Measurements from ENCODE around the gene SEPTIN5.
A peak's percentile ranks its signal among the peaks of the same experiment; 100 is the strongest.
"Not testable (repeated sequence)": the region's sequence is repeated elsewhere in the genome, so short reads cannot be mapped to it uniquely, and the experiment has no call there.

SEPTIN5 gene

GRCh38 chr22:19673660-19674059 lies 40.6 kb upstream of the SEPTIN5 start:
- Mint-ChIP-seq H3K27ac (no peak overlapping the region), H3K9me3 (peaks cover 7% of the 10 kb centered on the region), H3K27me3 (ENCODE audit: low read depth) (peaks cover 8% of the 10 kb centered on the region), H3K36me3 (ENCODE audit: low read depth) (no peaks in the 10 kb centered on the region), H3K4me1 (peaks cover 27% of the 10 kb centered on the region), H3K4me3 (no peak overlapping the region)
- TF ChIP-seq, protein P1, sequence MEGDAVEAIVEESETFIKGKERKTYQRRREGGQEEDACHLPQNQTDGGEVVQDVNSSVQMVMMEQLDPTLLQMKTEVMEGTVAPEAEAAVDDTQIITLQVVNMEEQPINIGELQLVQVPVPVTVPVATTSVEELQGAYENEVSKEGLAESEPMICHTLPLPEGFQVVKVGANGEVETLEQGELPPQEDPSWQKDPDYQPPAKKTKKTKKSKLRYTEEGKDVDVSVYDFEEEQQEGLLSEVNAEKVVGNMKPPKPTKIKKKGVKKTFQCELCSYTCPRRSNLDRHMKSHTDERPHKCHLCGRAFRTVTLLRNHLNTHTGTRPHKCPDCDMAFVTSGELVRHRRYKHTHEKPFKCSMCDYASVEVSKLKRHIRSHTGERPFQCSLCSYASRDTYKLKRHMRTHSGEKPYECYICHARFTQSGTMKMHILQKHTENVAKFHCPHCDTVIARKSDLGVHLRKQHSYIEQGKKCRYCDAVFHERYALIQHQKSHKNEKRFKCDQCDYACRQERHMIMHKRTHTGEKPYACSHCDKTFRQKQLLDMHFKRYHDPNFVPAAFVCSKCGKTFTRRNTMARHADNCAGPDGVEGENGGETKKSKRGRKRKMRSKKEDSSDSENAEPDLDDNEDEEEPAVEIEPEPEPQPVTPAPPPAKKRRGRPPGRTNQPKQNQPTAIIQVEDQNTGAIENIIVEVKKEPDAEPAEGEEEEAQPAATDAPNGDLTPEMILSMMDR (IDR thresholded peaks at IDR 0.05; ENCODE audit: unreplicated experiment in 3 of 3) = no peak

- Mint-ChIP-seq H3K4me3 (peak overlapping the region in 1 of 3 experiments; percentile 17), H3K36me3 (ENCODE audit: low read depth) (no peaks in the 10 kb centered on the region), H3K27me3 (ENCODE audit: low read depth) (peaks cover 12% of the 10 kb centered on the region), H3K4me1 (peaks cover 33% of the 10 kb centered on the region), H3K27ac (peak overlapping the region in 2 of 3 experiments; percentile 67 to 76), H3K9me3 (peaks cover 7% of the 10 kb centered on the region)
- TF ChIP-seq, protein P1 (IDR thresholded peaks at IDR 0.05; ENCODE audit: unreplicated experiment in 3 of 3) = no peak
Observed at GRCh38 chr22:19674129-19674928, 40.0 kb upstream of the SEPTIN5 start.

DNA sequence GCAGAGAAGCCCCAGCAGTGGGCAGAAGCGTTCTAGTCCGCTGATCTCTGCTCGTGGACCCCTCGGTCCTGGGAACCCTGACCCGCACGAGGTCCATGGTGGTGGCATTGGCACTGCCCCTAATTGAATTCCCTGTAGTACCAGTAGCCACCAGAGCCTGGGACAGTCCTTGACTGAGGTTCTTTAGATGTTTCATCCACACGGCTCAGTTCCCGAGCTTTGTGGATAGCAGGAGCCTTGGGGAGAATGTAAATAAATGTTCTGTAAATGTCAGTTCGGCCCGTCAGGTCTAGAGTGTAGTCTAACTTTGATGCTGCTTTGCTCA lies 39.4 kb upstream of the SEPTIN5 start:
- peaks cover 38% of the 10 kb centered on the region for H3K4me1 Mint-ChIP-seq
- no peak overlapping the region for H3K4me3 Mint-ChIP-seq
- TF ChIP-seq, protein P1 (IDR thresholded peaks at IDR 0.05; ENCODE audit: unreplicated experiment in 3 of 3) = no peak
- H3K36me3 Mint-ChIP-seq (ENCODE audit: low read depth) = no peaks in the 10 kb centered on the region
- peak overlapping the region in 1 of 3 experiments; percentile 67 for H3K27ac Mint-ChIP-seq
- peaks cover 7% of the 10 kb centered on the region for H3K9me3 Mint-ChIP-seq
- peaks cover 12% of the 10 kb centered on the region for H3K27me3 Mint-ChIP-seq (ENCODE audit: low read depth)

GRCh38 chr22:19675428-19675827 lies 38.9 kb upstream of the SEPTIN5 start:
- TF ChIP-seq, protein P1 (IDR thresholded peaks at IDR 0.05; ENCODE audit: unreplicated experiment in 3 of 3) = no peak
- Mint-ChIP-seq H3K9me3 (peaks cover 7% of the 10 kb centered on the region), H3K4me1 (peaks cover 40% of the 10 kb centered on the region), H3K36me3 (ENCODE audit: low read depth) (no peaks in the 10 kb centered on the region), H3K4me3 (no peak overlapping the region), H3K27ac (peak overlapping the region in 1 of 3 experiments; percentile 67), H3K27me3 (ENCODE audit: low read depth) (peaks cover 12% of the 10 kb centered on the region)

- H3K4me3 Mint-ChIP-seq; H3K36me3 Mint-ChIP-seq (ENCODE audit: low read depth); H3K27ac Mint-ChIP-seq; H3K9me3 Mint-ChIP-seq: not testable (repeated sequence)
- H3K4me1 Mint-ChIP-seq = peaks cover 40% of the 10 kb centered on the region
- peaks cover 14% of the 10 kb centered on the region for H3K27me3 Mint-ChIP-seq (ENCODE audit: low read depth)
Observed at GRCh38 chr22:19676437-19676836, 37.9 kb upstream of the SEPTIN5 start.

- H3K27me3 Mint-ChIP-seq (ENCODE audit: low read depth) = peaks cover 24% of the 10 kb centered on the region
- H3K27ac Mint-ChIP-seq = peak overlapping the region; percentile 69 to 78 (median 71)
- H3K4me1 Mint-ChIP-seq = peaks cover 39% of the 10 kb centered on the region
- peaks cover 27% of the 10 kb centered on the region for H3K9me3 Mint-ChIP-seq
- H3K4me3 Mint-ChIP-seq = no peak overlapping the region
- no peaks in the 10 kb centered on the region for H3K36me3 Mint-ChIP-seq (ENCODE audit: low read depth)
- TF ChIP-seq, protein P1 (IDR thresholded peaks at IDR 0.05; ENCODE audit: unreplicated experiment in 3 of 3) = no peak
Observed at GRCh38 chr22:19678949-19679521, 35.3 kb upstream of the SEPTIN5 start.
